ENCODE data around the gene PID1.

Gene PID1

GRCh38 chr2:229270551-229271410 is at the start of gene PID1:
PID1 (minus strand) TSS chr2:229271287; CDS start chr2:229271043, 244 bp downstream.
- DNase-seq = peak in 22 of 42 donors; percentile 20 to 66 (median 44)
- intact Hi-C loops (cut with DNase I) = no loop called here

- intact Hi-C loops (cut with DNase I) = no loop called here
- no peak for DNase-seq
Observed at GRCh38 chr2:229319558-229319957, 48.5 kb upstream of the PID1 start.

- DNase-seq = no peak
- intact Hi-C loops (cut with DNase I) = no loop called here
Observed at GRCh38 chr2:229314117-229314516, 43.0 kb upstream of the PID1 start.

- no peak for DNase-seq
- intact Hi-C loops (cut with DNase I) = no loop called here
Observed at GRCh38 chr2:229313591-229313990, 42.5 kb upstream of the PID1 start.

GRCh38 chr2:229301237-229301636 is 30.1 kb upstream of the PID1 start:
- DNase-seq = no peak
- intact Hi-C loops (cut with DNase I) = no loop called here

- DNase-seq = no peak
- intact Hi-C loops (cut with DNase I) = no loop called here
Observed at GRCh38 chr2:229300790-229301189, 29.7 kb upstream of the PID1 start.

GRCh38 chr2:229300371-229300770 is 29.3 kb upstream of the PID1 start:
- no peak for DNase-seq
- intact Hi-C loops (cut with DNase I) = no loop called here

GRCh38 chr2:229297247-229297646 is 26.2 kb upstream of the PID1 start:
- intact Hi-C loops (cut with DNase I) = no loop called here
- peak in 3 of 42 donors; percentile 4 to 19 (median 15) for DNase-seq

- intact Hi-C loops (cut with DNase I) = no loop called here
- DNase-seq = no peak
Observed at GRCh38 chr2:229296536-229296935, 25.4 kb upstream of the PID1 start.

GRCh38 chr2:229296016-229296415 is 24.9 kb upstream of the PID1 start:
- intact Hi-C loops (cut with DNase I) = no loop called here

GRCh38 chr2:229287823-229288222 is 16.7 kb upstream of the PID1 start:
- intact Hi-C loops (cut with DNase I) = no loop called here
- DNase-seq = no peak

More at GRCh38 chr2:229296016-229296415, 24.9 kb upstream of the PID1 start:
- DNase-seq = no peak

GRCh38 chr2:229282758-229283546 is 11.9 kb upstream of the PID1 start:
- intact Hi-C loops (cut with DNase I) = no loop called here
- no peak for DNase-seq

GRCh38 chr2:229279516-229279915 is 8.4 kb upstream of the PID1 start:
- intact Hi-C loops (cut with DNase I) = no loop called here
- DNase-seq = no peak

GRCh38 chr2:229275506-229275905 is 4.4 kb upstream of the PID1 start:
- intact Hi-C loops (cut with DNase I) = no loop called here
- DNase-seq = no peak

- intact Hi-C loops (cut with DNase I) = no loop called here
- peak in 41 of 42 donors; percentile 14 to 87 (median 57) for DNase-seq
Observed at GRCh38 chr2:229273723-229274338, 2.7 kb upstream of the PID1 start.

- DNase-seq = no peak
- intact Hi-C loops (cut with DNase I) = no loop called here
Observed at GRCh38 chr2:229273006-229273722, 2.1 kb upstream of the PID1 start.

GRCh38 chr2:229269941-229270340 is 1.1 kb downstream of the PID1 start:
- no peak for DNase-seq
- intact Hi-C loops (cut with DNase I) = no loop called here

GRCh38 chr2:229269146-229269545 is 1.9 kb downstream of the PID1 start:
- DNase-seq = no peak
- intact Hi-C loops (cut with DNase I) = no loop called here

GRCh38 chr2:229268626-229269025 is 2.5 kb downstream of the PID1 start:
- no peak for DNase-seq
- intact Hi-C loops (cut with DNase I) = no loop called here

All from head of caudate nucleus (tissue), 42 donors.